Nephron progenitor cell (in vitro differentiated cells): ENCODE measurements around the gene TXNRD1.
"Not testable (repeated sequence)": the region's sequence is repeated elsewhere in the genome, so short reads cannot be mapped to it uniquely, and the experiment has no call there.

Experiments
- DNase-seq: peaks from one replicate; pipeline ENCODE4 v3.0.0; 2021
- H3K27ac Mint-ChIP-seq: 2 replicates; pipeline ENCODE4 v1.8.0; 2021; ENCODE audit warnings: mild to moderate bottlenecking, moderate library complexity, mixed read lengths
- H3K27me3 Mint-ChIP-seq: 2 replicates; pipeline ENCODE4 v1.8.0; 2021; ENCODE audit warnings: mild to moderate bottlenecking, low read depth, mixed read lengths; ENCODE audit not compliant: poor library complexity
- H3K36me3 Mint-ChIP-seq: 2 replicates; pipeline ENCODE4 v1.8.0; 2021; ENCODE audit warnings: low read depth, mixed read lengths
- H3K4me1 Mint-ChIP-seq: 2 replicates; pipeline ENCODE4 v1.8.0; 2021; ENCODE audit warnings: mixed read lengths
- H3K4me3 Mint-ChIP-seq: 2 replicates; pipeline ENCODE4 v1.8.0; 2021; ENCODE audit warnings: mild to moderate bottlenecking, moderate library complexity, mixed read lengths
- H3K9me3 Mint-ChIP-seq: 2 replicates; pipeline ENCODE4 v1.8.0; 2021; ENCODE audit warnings: mild to moderate bottlenecking, moderate library complexity, mixed read lengths
- CTCF ChIP-seq: fragments of 200-600 bp; sonication (generic); IDR thresholded peaks from 2 replicates; pipeline ENCODE4 v1.5.0; 2021; ENCODE audit warnings: antibody characterized with exemption

TXNRD1 gene

GRCh38 chr12:104257913-104258472 lies 42.4 kb downstream of the TXNRD1 start:
- Mint-ChIP-seq H3K36me3 (no peaks in the 10 kb centered on the region), H3K9me3 (no peaks in the 10 kb centered on the region), H3K4me3 (no peak overlapping the region), H3K4me1 (no peaks in the 10 kb centered on the region), H3K27ac (no peak overlapping the region), H3K27me3 (peaks cover 6% of the 10 kb centered on the region)
- no peak for DNase-seq
- no peak for TF ChIP-seq CTCF

- Mint-ChIP-seq H3K4me3 (no peak overlapping the region), H3K27me3 (peaks cover 6% of the 10 kb centered on the region), H3K27ac (no peak overlapping the region), H3K4me1 (no peaks in the 10 kb centered on the region), H3K36me3 (no peaks in the 10 kb centered on the region), H3K9me3 (no peaks in the 10 kb centered on the region)
- DNase-seq = no peak
- no peak for TF ChIP-seq CTCF
These were observed 43.0 kb downstream of the TXNRD1 start for GRCh38 chr12:104258476-104259067.

- peaks cover 5% of the 10 kb centered on the region for H3K4me1 Mint-ChIP-seq
- no peak overlapping the region for H3K27ac Mint-ChIP-seq
- peaks cover 8% of the 10 kb centered on the region for H3K27me3 Mint-ChIP-seq
- no peak overlapping the region for H3K4me3 Mint-ChIP-seq
- H3K9me3 Mint-ChIP-seq = no peaks in the 10 kb centered on the region
- no peak for DNase-seq
- H3K36me3 Mint-ChIP-seq = no peaks in the 10 kb centered on the region
- no peak for TF ChIP-seq CTCF
These were observed 47.4 kb downstream of the TXNRD1 start for GRCh38 chr12:104263026-104263425.

GRCh38 chr12:104263580-104264358 lies 48.2 kb downstream of the TXNRD1 start:
- no peak overlapping the region for H3K27ac Mint-ChIP-seq
- H3K36me3 Mint-ChIP-seq = no peaks in the 10 kb centered on the region
- no peaks in the 10 kb centered on the region for H3K9me3 Mint-ChIP-seq
- TF ChIP-seq CTCF = no peak
- DNase-seq = no peak
- no peak overlapping the region for H3K4me3 Mint-ChIP-seq
- H3K4me1 Mint-ChIP-seq = peaks cover 5% of the 10 kb centered on the region
- peaks cover 8% of the 10 kb centered on the region for H3K27me3 Mint-ChIP-seq

GRCh38 chr12:104265436-104265835 lies 49.9 kb downstream of the TXNRD1 start:
- not testable (repeated sequence) for H3K27me3 Mint-ChIP-seq, H3K27ac Mint-ChIP-seq, DNase-seq, H3K4me3 Mint-ChIP-seq, H3K4me1 Mint-ChIP-seq, H3K9me3 Mint-ChIP-seq, H3K36me3 Mint-ChIP-seq

- DNase-seq = no peak
- Mint-ChIP-seq H3K9me3 (peaks cover 12% of the 10 kb centered on the region), H3K27ac (no peak overlapping the region), H3K27me3 (no peaks in the 10 kb centered on the region), H3K4me3 (no peak overlapping the region), H3K4me1 (peaks cover 10% of the 10 kb centered on the region), H3K36me3 (no peaks in the 10 kb centered on the region)
- TF ChIP-seq CTCF = no peak
These were observed 57.4 kb downstream of the TXNRD1 start for GRCh38 chr12:104272938-104273337.
